ENCODE measurements around the gene OSR1.
"Not testable (repeated sequence)": the region's sequence is repeated elsewhere in the genome, so short reads cannot be mapped to it uniquely, and the experiment has no call there.

- TF ChIP-seq CTCF (IDR thresholded peaks at IDR 0.05; ENCODE audit: extremely low read depth in 1 of 2, insufficient read depth in 1 of 2, low read depth in 1 of 2, low read length in 2 of 2); POLR2A (IDR thresholded peaks at IDR 0.05; ENCODE audit: low read depth, low read length); POLR2AphosphoS5 (IDR thresholded peaks at IDR 0.05; ENCODE audit: insufficient read depth, low read depth, low read length); FOS (IDR thresholded peaks at IDR 0.05; ENCODE audit: borderline replicate concordance, insufficient read depth, low read length): not testable (repeated sequence)
Measured at GRCh38 chr2:19305400-19306055, 52.9 kb downstream of the OSR1 start.
